Ishikawa (cell line): ENCODE data around the gene GADL1.

Source experiments
- CREB1 ChIP-seq: IDR thresholded peaks from 2 replicates; pipeline ENCODE4 v1.6.1; 2012; ENCODE audit warnings: low read depth
- EGR1 ChIP-seq: IDR thresholded peaks from 2 replicates; pipeline ENCODE4 v1.6.1; 2012
- EP300 ChIP-seq: IDR thresholded peaks from 2 replicates; pipeline ENCODE4 v1.6.1; 2012; ENCODE audit warnings: borderline replicate concordance
- FOXM1 ChIP-seq: IDR thresholded peaks from 2 replicates; pipeline ENCODE4 v1.6.1; 2012; ENCODE audit warnings: low read depth, borderline replicate concordance
- MAX ChIP-seq: IDR thresholded peaks from 2 replicates; pipeline ENCODE4 v1.6.1; 2012
- NFIC ChIP-seq: IDR thresholded peaks from 2 replicates; pipeline ENCODE4 v1.6.1; 2012
- RAD21 ChIP-seq: IDR thresholded peaks from 2 replicates; pipeline ENCODE4 v1.6.1; 2012; ENCODE audit warnings: low read depth
- TAF1 ChIP-seq: IDR thresholded peaks from 2 replicates; pipeline ENCODE4 v1.6.1; 2012; ENCODE audit warnings: low read depth, mild to moderate bottlenecking
- TCF12 ChIP-seq: IDR thresholded peaks from 2 replicates; pipeline ENCODE4 v1.6.1; 2012; ENCODE audit warnings: low read depth
- TEAD4 ChIP-seq: IDR thresholded peaks from 2 replicates; pipeline ENCODE4 v1.6.1; 2012
- YY1 ChIP-seq: IDR thresholded peaks from 2 replicates; pipeline ENCODE4 v1.6.1; 2012; ENCODE audit warnings: low read depth
- ZBTB7A ChIP-seq: IDR thresholded peaks from 2 replicates; pipeline ENCODE4 v1.6.1; 2012; ENCODE audit warnings: low read depth
- TF ChIP-seq, protein P1 (sequence below): IDR thresholded peaks from 2 replicates; pipeline ENCODE4 v1.6.1; 2012; ENCODE audit warnings: low read depth, mild to moderate bottlenecking

DNA sequence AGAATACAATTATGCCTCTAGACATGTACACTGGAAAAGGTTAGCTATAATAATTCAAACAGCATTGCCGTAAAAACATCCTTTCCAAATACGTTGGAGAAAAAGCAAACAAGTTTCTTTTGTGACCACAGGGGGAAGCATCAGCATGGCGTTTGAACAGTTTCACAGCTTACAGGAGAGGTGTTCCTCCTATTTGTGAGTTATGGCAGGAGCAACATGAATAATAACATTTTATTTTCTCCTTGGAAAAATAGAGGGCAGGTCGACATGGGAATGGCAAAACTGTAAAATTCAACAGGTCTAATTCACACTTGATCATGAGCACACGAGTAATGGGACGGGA lies 39.7 kb upstream of the GADL1 start:
- no peak for TF ChIP-seq EP300
- TF ChIP-seq YY1 = no peak
- no peak for TF ChIP-seq FOXM1
- TF ChIP-seq MAX = no peak
- TF ChIP-seq EGR1 = no peak
- no peak for TF ChIP-seq TEAD4
- TF ChIP-seq ZBTB7A = no peak
- TF ChIP-seq TCF12 = no peak
- TF ChIP-seq TAF1 = no peak
- peak; percentile 45 for TF ChIP-seq RAD21
- TF ChIP-seq, protein P1, sequence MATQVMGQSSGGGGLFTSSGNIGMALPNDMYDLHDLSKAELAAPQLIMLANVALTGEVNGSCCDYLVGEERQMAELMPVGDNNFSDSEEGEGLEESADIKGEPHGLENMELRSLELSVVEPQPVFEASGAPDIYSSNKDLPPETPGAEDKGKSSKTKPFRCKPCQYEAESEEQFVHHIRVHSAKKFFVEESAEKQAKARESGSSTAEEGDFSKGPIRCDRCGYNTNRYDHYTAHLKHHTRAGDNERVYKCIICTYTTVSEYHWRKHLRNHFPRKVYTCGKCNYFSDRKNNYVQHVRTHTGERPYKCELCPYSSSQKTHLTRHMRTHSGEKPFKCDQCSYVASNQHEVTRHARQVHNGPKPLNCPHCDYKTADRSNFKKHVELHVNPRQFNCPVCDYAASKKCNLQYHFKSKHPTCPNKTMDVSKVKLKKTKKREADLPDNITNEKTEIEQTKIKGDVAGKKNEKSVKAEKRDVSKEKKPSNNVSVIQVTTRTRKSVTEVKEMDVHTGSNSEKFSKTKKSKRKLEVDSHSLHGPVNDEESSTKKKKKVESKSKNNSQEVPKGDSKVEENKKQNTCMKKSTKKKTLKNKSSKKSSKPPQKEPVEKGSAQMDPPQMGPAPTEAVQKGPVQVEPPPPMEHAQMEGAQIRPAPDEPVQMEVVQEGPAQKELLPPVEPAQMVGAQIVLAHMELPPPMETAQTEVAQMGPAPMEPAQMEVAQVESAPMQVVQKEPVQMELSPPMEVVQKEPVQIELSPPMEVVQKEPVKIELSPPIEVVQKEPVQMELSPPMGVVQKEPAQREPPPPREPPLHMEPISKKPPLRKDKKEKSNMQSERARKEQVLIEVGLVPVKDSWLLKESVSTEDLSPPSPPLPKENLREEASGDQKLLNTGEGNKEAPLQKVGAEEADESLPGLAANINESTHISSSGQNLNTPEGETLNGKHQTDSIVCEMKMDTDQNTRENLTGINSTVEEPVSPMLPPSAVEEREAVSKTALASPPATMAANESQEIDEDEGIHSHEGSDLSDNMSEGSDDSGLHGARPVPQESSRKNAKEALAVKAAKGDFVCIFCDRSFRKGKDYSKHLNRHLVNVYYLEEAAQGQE = no peak
- no peak for TF ChIP-seq CREB1
- no peak for TF ChIP-seq NFIC
